C1 segment of cervical spinal cord (tissue), 14 donors: ENCODE measurements around the gene TPGS1.
"Not testable (repeated sequence)": the region's sequence is repeated elsewhere in the genome, so short reads cannot be mapped to it uniquely, and the experiment has no call there.

Experiments used
- DNase-seq, 14 donors: peaks; one replicate each; lab custom pipeline; 2025; lab: John Stamatoyannopoulos, UW

Gene TPGS1

GRCh38 chr19:475360-475759, 31.9 kb upstream of the TPGS1 start:
- DNase-seq: no peak

GRCh38 chr19:478236-478903, 28.9 kb upstream of the TPGS1 start:
- peak in 4 of 14 donors; percentile 12 to 62 (median 36) for DNase-seq

DNA sequence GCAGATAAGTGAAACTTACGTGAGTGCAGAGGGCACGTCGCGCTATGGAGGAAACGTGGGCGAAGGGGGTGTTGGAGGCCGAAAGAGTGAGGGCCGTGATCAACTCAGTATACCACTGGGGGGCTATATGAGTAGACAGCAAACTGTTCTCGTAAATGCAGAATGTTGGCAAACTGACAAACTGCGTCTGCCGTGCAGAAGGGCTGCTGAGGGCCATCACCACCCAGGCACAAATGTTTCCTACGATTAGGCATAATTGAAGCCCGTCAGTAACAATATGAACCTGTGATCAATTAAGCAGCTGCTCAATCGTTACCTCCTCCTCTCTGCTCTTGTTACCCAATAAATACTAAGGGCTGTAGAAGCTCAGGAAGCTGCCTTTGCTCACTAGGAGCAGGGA, 28.3 kb upstream of the TPGS1 start:
- peak in 1 of 14 donors; percentile 62 for DNase-seq

DNA sequence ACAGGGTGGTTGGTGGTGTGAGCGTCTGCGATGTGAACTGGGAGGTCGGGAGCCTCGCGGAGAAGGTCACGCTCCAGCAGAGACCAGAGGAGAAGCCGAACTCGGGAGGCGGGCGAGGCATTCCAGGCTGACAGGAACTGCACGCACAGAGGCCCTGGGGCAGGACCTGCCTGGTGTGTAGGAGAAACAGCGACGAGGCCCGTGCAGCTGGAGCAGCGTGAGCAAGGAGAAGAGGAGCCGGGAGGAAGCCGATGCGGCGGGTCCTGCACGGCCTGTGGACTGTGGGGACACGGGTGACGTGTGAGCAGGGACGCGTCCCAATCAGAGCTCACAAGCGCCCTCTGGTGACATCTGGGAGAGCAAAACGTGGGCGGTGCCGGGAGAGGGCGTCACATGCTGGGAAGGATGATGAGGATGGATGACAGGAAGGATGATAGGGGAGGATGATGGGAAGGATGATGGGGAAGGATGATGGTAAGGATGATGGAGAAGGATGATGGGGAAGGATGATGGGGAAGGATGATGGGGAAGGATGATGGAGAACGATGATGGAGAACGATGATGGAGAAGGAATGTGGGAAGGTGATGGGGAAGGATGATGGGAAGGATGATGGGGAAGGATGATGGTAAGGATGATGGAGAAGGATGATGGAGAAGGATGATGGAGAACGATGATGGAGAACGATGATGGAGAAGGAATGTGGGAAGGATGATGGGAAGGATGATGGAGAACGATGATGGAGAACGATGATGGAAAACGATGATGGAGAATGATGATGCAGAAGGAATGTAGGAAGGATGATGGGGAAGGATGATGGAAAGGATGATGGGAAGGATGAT, 27.1 kb upstream of the TPGS1 start:
- DNase-seq: peak in 11 of 14 donors; percentile 16 to 81 (median 54)

DNA sequence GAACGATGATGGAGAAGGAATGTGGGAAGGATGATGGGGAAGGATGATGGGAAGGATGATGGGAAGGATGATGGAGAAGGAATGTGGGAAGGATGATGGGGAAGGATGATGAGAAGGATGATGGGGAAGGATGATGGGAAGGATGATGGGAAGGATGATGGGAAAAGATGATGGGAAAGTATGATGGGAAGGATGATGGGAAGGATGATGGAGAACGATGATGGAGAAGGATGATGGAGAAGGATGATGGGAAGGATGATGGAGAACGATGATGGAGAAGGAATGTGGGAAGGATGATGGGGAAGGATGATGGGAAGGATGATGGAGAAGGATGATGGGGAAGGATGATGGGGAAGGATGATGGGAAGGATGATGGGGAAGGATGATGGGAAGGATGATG, 26.2 kb upstream of the TPGS1 start:
- DNase-seq: not testable (repeated sequence)

DNA sequence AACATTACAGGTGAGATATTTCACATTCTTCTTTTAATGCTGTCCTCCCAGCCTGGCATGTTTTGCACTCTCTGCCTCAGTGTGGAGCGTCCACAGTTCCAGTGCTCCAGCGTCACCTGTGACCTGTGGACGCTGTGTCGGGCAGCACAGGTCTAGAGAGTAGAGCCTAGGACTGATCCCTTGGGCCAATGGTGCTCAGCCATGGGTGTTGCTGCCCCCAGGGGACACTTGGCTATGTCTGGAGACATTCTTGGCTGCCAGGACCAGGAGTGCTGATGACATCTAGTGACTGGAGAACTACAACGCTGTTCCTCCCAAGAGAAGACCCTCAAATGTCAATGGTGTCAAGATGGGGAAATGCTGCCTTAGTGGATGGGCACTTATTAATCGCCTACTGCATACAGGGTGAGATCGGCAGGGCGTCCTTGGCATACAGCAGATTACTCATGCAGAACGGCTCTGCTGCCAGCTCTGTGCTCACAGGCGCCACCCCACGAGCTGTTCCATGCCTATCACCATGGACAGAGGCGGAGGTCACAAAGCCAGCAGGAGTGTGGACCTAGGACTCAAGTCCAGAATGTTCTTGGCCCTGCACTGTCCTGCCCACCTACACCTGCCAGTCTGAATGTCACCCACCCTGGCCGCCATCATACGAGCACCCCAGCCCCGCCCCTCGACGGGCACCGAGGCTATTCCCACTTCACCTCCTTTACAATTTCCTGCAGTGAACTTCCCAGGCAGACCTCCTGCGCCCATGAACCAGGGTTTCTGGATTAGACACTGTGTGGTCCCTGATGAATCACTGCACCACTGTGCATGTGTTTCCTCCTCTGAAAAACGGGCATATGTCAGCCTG, 24.9 kb upstream of the TPGS1 start:
- DNase-seq: no peak

- no peak for DNase-seq
Measured at GRCh38 chr19:483332-484072, 23.8 kb upstream of the TPGS1 start.

- DNase-seq: no peak
Measured at GRCh38 chr19:484494-484893, 22.8 kb upstream of the TPGS1 start.

DNA sequence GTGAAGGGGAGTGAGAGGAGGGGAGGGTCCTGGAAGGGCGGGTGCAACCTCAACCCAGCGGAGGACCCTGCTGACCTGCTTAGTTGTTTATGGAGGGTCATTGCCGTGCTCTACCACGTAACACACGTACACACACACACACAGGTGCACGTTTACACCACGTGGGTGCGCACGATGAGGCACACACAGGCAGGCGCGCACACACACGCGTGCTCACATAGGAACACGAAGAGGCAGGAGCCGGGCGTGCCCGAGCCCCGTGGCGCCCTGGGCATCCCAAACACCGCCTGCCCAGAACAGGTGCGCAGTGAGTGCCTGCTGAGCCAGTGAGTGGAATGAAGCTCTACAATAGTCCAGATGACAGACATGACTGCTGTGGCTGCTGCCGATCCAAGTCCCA, 22.2 kb upstream of the TPGS1 start:
- DNase-seq: peak in 3 of 14 donors; percentile 31 to 70 (median 54)

DNA sequence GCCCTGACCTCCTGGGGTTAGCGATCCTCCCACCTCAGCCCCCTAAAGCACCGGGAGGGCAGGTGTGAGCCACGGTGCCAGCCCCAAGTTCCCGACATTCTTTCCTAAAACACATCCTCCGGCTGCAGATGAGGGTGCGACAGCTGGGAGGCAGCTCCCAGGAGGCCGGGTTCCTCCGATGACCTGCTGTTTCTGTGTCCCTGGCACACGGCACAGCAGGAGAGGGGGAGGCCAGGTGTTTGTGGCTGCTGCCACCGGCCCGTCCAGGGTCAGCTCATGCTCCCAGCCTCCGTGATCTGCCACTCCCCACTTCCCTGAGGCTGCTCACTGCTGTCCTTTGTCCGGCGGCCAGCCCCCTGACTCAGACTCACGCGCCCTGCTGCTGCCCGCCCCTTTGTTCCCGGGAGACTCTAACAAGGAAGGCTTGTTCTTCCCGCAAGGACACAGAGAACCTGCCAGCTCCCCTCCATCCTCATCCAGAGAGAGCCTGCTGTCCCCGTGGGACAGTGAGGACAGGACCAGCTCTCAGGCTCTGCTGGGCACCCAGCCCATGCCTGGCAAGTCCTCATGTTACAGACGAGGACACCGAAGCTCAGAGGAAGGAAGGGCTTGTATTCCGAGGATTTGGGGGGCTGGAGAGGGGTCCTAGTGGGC, 21.6 kb upstream of the TPGS1 start:
- peak; percentile 26 to 99 (median 85) for DNase-seq

- DNase-seq: peak; percentile 62 to 97 (median 90)
Measured at GRCh38 chr19:488505-489417, 18.5 kb upstream of the TPGS1 start.

GRCh38 chr19:489418-490196, 17.7 kb upstream of the TPGS1 start:
- peak in 8 of 14 donors; percentile 40 to 75 (median 61) for DNase-seq

DNA sequence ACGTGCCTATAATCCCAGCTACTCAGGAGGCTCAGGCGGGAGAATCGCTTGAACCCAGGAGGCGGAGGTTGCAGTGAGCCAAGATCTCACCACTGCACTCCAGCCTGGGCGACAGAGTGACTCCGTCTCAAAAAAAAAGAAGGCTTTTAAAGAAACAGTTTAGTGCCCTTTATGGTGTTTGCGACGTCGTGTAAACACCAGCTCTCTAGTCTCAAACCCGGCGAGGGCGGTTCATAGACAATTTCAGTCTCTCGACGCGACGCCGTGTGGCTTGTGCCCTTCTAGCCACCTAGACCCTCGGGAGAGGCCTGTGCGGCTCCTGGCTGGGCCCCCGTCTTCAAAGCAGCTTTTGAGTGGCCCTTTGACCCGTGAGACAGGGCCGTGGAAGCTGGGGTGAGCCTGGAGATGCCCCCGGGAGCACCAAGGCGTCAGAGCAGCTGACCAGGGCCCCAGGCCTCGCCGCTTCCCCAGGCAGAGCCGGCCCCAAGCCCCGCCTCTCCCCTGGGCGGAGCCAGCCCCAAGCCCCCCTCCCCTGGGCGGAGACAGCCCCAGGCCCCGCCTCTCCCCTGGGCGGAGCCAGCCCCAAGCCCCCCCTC, 16.1 kb upstream of the TPGS1 start:
- DNase-seq: peak in 1 of 14 donors; percentile 26

GRCh38 chr19:492091-492531, 15.2 kb upstream of the TPGS1 start:
- no peak for DNase-seq

GRCh38 chr19:493391-494170, 13.7 kb upstream of the TPGS1 start:
- no peak for DNase-seq

GRCh38 chr19:494171-495080, 12.9 kb upstream of the TPGS1 start:
- DNase-seq: no peak

DNA sequence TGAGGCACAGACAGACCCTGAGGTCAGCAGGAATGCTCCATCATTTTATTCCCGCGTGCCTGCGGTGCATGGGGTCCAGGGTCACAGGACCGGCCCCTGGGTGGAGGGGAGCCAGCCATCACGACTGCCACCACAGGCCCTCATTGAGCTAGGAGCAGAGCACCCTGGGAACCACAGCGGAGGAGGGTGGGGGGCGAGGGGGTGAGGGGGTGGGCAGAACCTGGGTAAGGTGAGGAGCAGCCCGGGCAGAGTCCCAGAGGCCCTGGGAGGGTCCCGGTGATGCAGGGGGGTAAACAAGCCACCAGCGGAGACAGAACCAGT, 12.3 kb upstream of the TPGS1 start:
- no peak for DNase-seq
